H1 (cell line): Measurements from ENCODE around the gene PTGIS. TPM values are rescaled to one million over a fixed set of nuclear protein-coding genes. Genes with fewer than 3 reads are reported as not detected.

ENCODE experiments used
- ASH2L ChIP-seq: fragments of 200-600, 300-600 bp; sonication (generic); IDR thresholded peaks from one replicate; pipeline ENCODE4 v1.7.1; 2017; ENCODE audit warnings: low read length
- CHD7 ChIP-seq: fragments of 300-600 bp; sonication (generic); IDR thresholded peaks from 2 replicates; pipeline ENCODE4 v1.7.1; 2012; ENCODE audit warnings: low read length, moderate library complexity, mild to moderate bottlenecking, inconsistent platforms; ENCODE audit not compliant: insufficient replicate concordance
- EP300 ChIP-seq, 2 experiments: IDR thresholded peaks; 1 replicate in 1 of 2; 2 replicates in 1 of 2; pipeline ENCODE4 v1.6.1; 2011 to 2012; ENCODE audit warnings: low read depth in 2 of 2, low read length in 2 of 2, mild to moderate bottlenecking in 2 of 2, borderline replicate concordance in 1 of 2, inconsistent platforms in 1 of 2, moderate library complexity in 1 of 2
- GABPA ChIP-seq: IDR thresholded peaks from 2 replicates; pipeline ENCODE4 v1.6.1; 2011; ENCODE audit warnings: mild to moderate bottlenecking, low read length, moderate library complexity, borderline replicate concordance; ENCODE audit not compliant: insufficient read depth
- POLR2A ChIP-seq, 2 experiments: IDR thresholded peaks; 1 replicate in 1 of 2; 2 replicates in 1 of 2; pipeline ENCODE4 v1.6.1; 2011; ENCODE audit warnings: low read depth in 2 of 2, low read length in 2 of 2, mild to moderate bottlenecking in 2 of 2; ENCODE audit errors: control extremely low read depth in 1 of 2
- POU5F1 ChIP-seq: IDR thresholded peaks from 2 replicates; pipeline ENCODE4 v1.6.1; 2011; ENCODE audit warnings: low read depth, mild to moderate bottlenecking, low read length, moderate library complexity
- SP2 ChIP-seq: IDR thresholded peaks from 2 replicates; pipeline ENCODE4 v1.6.1; 2012; ENCODE audit warnings: mild to moderate bottlenecking, low read length, inconsistent platforms
- SUZ12 ChIP-seq: fragments of 200-600 bp; sonication (generic); IDR thresholded peaks from 2 replicates; pipeline ENCODE4 v1.6.1; 2012; ENCODE audit warnings: mild to moderate bottlenecking, inconsistent platforms, low read length, moderate library complexity, mixed read lengths
- polyA plus RNA-seq, 7 experiments: library from polyadenylated mRNA; depleted of rRNA in 3 of 7; stranded (reverse) in 5 of 7; unstranded in 2 of 7; fragments of >200 nt in 5 of 7; fragments of 200-250 nt in 2 of 7; gene quantifications; 1 replicate in 5 of 7; 2 replicates in 1 of 7; 4 replicates in 1 of 7; pipeline versions ENCODE4 v1.2.1 to v1.2.3, GENCODE V29; 2011 to 2013; ENCODE audit warnings: missing spikeins in 2 of 7, mixed read lengths in 2 of 7
- total RNA-seq: library from RNA; stranded (reverse); fragmentation: NEBNext Ultra II Directional; extraction: Animal tissue kit (Norgen Biotek cat#: 25700); gene quantifications from 2 replicates; pipeline ENCODE4 v1.2.1, GENCODE V29; 2021

The PTGIS gene
- total and polyA plus RNA-seq, 2 of the 8 experiments (the other 6 are each of a cell fraction or from before 2014, with no cell fraction given): 29.9 to 35.5 TPM

DNA sequence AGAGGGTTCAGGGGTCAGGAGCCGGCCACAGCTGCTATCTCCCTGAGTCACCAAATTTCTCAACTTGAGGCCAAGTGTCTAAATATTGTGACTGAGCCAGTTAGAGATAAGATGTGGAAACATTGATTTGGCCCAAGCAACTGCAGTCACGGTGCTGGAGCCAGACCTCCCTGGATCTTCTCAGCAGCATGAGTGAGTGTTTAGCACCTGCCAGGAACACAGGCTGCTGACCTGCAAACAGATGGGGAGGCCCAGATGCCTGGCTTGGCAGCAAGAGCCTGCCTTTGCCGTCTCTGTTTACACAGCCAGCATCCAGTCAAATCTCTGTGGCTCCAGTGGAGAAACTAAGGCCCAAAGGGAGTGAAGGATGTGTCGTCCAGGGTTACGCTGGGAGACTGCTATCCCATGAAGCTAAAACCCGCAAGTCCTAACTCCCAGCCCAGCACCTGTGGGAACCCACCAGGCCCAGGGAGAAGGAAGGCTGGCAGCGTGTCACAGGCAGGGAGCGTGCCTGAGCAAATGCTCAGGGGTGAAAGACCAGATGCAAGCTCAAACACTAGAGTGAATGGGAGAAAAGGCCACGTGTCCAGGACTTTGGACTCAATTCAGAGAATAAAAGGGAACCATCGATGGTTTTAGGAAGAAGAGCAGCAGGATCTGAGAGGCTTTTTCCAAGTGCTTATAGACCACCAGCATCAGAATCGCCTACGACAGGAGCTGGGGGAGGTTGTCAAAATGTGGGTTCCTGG, 15.9 kb upstream of the PTGIS start (continued):
- TF ChIP-seq CHD7 (no peak), SUZ12 (no peak), EP300 (IDR thresholded peaks at IDR 0.05; ENCODE audit: borderline replicate concordance in 1 of 2, low read depth in 2 of 2, low read length in 2 of 2) (no peak), GABPA (no peak), ASH2L (no peak), SP2 (no peak), POU5F1 (no peak), POLR2A (IDR thresholded peaks at IDR 0.05; ENCODE audit: control extremely low read depth in 1 of 2, low read depth in 2 of 2, low read length in 2 of 2) (no peak)
